HepG2 (cell line): ENCODE measurements around the gene U2AF2. TPM values are rescaled to one million over a fixed set of nuclear protein-coding genes. Genes with fewer than 3 reads are reported as not detected.
A peak's percentile ranks its signal among the peaks of the same experiment; 100 is the strongest.

Source experiments
- FOXP1 ChIP-seq, 2 experiments: fragments of 450-650 bp in 1 of 2; IDR thresholded peaks; 2 replicates each; pipeline ENCODE4 v1.6.1; 2017 to 2018; ENCODE audit warnings: antibody characterized with exemption in 1 of 2
- GATA4 ChIP-seq: sonication (generic); IDR thresholded peaks from 2 replicates; pipeline ENCODE4 v1.6.1; 2016; ENCODE audit warnings: antibody characterized with exemption, low read depth, borderline replicate concordance
- HMG20B ChIP-seq: conservative IDR thresholded peaks from 2 replicates; pipeline ENCODE4 v1.6.1; 2016; ENCODE audit warnings: missing genetic modification reagents, missing compliant biosample characterization
- HNRNPH1 ChIP-seq: fragments of 200-400 bp; formaldehyde crosslinking; optimal IDR thresholded peaks from 2 replicates; pipeline ENCODE3; 2017; ENCODE audit warnings: mild to moderate bottlenecking, low read depth, low read length
- KLF11 ChIP-seq: IDR thresholded peaks from 2 replicates; pipeline ENCODE4 v1.6.1; 2016; ENCODE audit warnings: missing compliant biosample characterization
- MTA3 ChIP-seq: sonication (generic); formaldehyde crosslinking; IDR thresholded peaks from 2 replicates; pipeline ENCODE4 v1.4.0; 2020; ENCODE audit warnings: missing genetic modification reagents
- MTF2 ChIP-seq: sonication (generic); formaldehyde crosslinking; IDR thresholded peaks from 2 replicates; pipeline ENCODE4 v1.5.0; 2020; ENCODE audit warnings: missing genetic modification reagents, borderline replicate concordance
- NCOA1 ChIP-seq: sonication (generic); formaldehyde crosslinking; IDR thresholded peaks from 2 replicates; pipeline ENCODE4 v1.9.0; 2021; ENCODE audit warnings: missing genetic modification reagents
- PCBP2 ChIP-seq: fragments of 200-400 bp; formaldehyde crosslinking; optimal IDR thresholded peaks from 2 replicates; pipeline ENCODE3; 2018; ENCODE audit warnings: low read length, low read depth; ENCODE audit not compliant: poor library complexity, severe bottlenecking
- RBM22 ChIP-seq: fragments of 200-400 bp; formaldehyde crosslinking; optimal IDR thresholded peaks from 2 replicates; pipeline ENCODE3; 2017; ENCODE audit warnings: mild to moderate bottlenecking, low read length, moderate library complexity
- ZBTB44 ChIP-seq: sonication (generic); formaldehyde crosslinking; IDR thresholded peaks from 2 replicates; pipeline ENCODE4 v1.4.0; 2020; ENCODE audit warnings: missing genetic modification reagents
- ZNF30 ChIP-seq: sonication (generic); formaldehyde crosslinking; IDR thresholded peaks from 2 replicates; pipeline ENCODE4 v1.5.0; 2020; ENCODE audit warnings: mild to moderate bottlenecking, missing genetic modification reagents
- ZNF430 ChIP-seq: sonication (generic); formaldehyde crosslinking; IDR thresholded peaks from 2 replicates; pipeline ENCODE4 v1.9.0; 2021; ENCODE audit warnings: mild to moderate bottlenecking, missing genetic modification reagents
- ZNF75D ChIP-seq: sonication (generic); formaldehyde crosslinking; IDR thresholded peaks from 2 replicates; pipeline ENCODE4 v1.8.1; 2023; ENCODE audit warnings: missing genetic modification reagents, mild to moderate bottlenecking, borderline replicate concordance
- polyA plus RNA-seq, 8 experiments: library from polyadenylated mRNA; depleted of rRNA in 3 of 8; stranded (reverse) in 7 of 8; unstranded in 1 of 8; fragments of >200 nt; fragmentation: Illumina TruSeq in 4 of 8; extraction: Trizol in 4 of 8; gene quantifications; 2 replicates each; pipeline versions ENCODE4 v1.2.1 to v1.2.3, GENCODE V29; 2011 to 2016; ENCODE audit warnings: low read depth in 4 of 8, missing spikeins in 1 of 8, mixed read lengths in 1 of 8; ENCODE audit not compliant: insufficient read depth in 1 of 8
- total RNA-seq, 5 experiments: library from RNA; depleted of rRNA; stranded (reverse); fragments of >200 nt; fragmentation: Illumina TruSeq; extraction: Trizol; gene quantifications; 2 replicates each; pipeline ENCODE4 v1.2.3, GENCODE V29; 2016; ENCODE audit warnings: low read depth in 1 of 5
- TF ChIP-seq, protein P1 (sequence below), 2 experiments: sonication (generic) in 1 of 2; formaldehyde crosslinking in 1 of 2; IDR thresholded peaks; 2 replicates each; pipeline versions ENCODE4 v1.6.1 to v1.9.0; 2014 to 2022; ENCODE audit warnings: antibody characterized with exemption in 1 of 2, borderline replicate concordance in 1 of 2, inconsistent platforms in 1 of 2, low read depth in 1 of 2, missing genetic modification reagents in 1 of 2
- TF ChIP-seq, protein P2 (sequence below): sonication (generic); formaldehyde crosslinking; IDR thresholded peaks from 2 replicates; pipeline ENCODE4 v1.5.0; 2020; ENCODE audit warnings: mild to moderate bottlenecking, missing genetic modification reagents

The U2AF2 gene
- total and polyA plus RNA-seq, 2 of the 13 experiments (the other 11 are each of a cell fraction or from before 2014, with no cell fraction given), result 84.3 to 124 TPM

GRCh38 chr19:55674841-55675660, 20.2 kb downstream of the U2AF2 start, which contains the start of gene EPN1 (continued):
- TF ChIP-seq FOXP1 (IDR thresholded peaks at IDR 0.05) (no peak), FOXP1 (CRISPR knock-in tag; IDR thresholded peaks at IDR 0.05) (no peak), HMG20B (CRISPR knock-in tag) (no peak), KLF11 (no peak), ZBTB44 (CRISPR knock-in tag) (no peak), ZNF75D (CRISPR knock-in tag) (no peak), ZNF430 (CRISPR knock-in tag) (no peak; the same call in 1 of the 2 replicates), GATA4 (no peak), RBM22 (peak; percentile 99), PCBP2 (no peak), ZNF30 (no peak), MTF2 (no peak), MTA3 (CRISPR knock-in tag) (no peak), NCOA1 (CRISPR knock-in tag) (no peak), HNRNPH1 (no peak)
- TF ChIP-seq, protein P1, sequence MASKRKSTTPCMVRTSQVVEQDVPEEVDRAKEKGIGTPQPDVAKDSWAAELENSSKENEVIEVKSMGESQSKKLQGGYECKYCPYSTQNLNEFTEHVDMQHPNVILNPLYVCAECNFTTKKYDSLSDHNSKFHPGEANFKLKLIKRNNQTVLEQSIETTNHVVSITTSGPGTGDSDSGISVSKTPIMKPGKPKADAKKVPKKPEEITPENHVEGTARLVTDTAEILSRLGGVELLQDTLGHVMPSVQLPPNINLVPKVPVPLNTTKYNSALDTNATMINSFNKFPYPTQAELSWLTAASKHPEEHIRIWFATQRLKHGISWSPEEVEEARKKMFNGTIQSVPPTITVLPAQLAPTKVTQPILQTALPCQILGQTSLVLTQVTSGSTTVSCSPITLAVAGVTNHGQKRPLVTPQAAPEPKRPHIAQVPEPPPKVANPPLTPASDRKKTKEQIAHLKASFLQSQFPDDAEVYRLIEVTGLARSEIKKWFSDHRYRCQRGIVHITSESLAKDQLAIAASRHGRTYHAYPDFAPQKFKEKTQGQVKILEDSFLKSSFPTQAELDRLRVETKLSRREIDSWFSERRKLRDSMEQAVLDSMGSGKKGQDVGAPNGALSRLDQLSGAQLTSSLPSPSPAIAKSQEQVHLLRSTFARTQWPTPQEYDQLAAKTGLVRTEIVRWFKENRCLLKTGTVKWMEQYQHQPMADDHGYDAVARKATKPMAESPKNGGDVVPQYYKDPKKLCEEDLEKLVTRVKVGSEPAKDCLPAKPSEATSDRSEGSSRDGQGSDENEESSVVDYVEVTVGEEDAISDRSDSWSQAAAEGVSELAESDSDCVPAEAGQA (IDR thresholded peaks at IDR 0.05; ENCODE audit: low read depth), result peak; percentile 87
- TF ChIP-seq, protein P1 (CRISPR knock-in tag; IDR thresholded peaks at IDR 0.05; ENCODE audit: borderline replicate concordance), result peak; percentile 60; the same call in 1 of the 2 replicates
- TF ChIP-seq, protein P2, sequence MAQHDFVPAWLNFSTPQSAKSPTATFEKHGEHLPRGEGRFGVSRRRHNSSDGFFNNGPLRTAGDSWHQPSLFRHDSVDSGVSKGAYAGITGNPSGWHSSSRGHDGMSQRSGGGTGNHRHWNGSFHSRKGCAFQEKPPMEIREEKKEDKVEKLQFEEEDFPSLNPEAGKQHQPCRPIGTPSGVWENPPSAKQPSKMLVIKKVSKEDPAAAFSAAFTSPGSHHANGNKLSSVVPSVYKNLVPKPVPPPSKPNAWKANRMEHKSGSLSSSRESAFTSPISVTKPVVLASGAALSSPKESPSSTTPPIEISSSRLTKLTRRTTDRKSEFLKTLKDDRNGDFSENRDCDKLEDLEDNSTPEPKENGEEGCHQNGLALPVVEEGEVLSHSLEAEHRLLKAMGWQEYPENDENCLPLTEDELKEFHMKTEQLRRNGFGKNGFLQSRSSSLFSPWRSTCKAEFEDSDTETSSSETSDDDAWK (CRISPR knock-in tag), result no peak
